Hepatocyte (in vitro differentiated cells): ENCODE data around the gene PTPN9.
"Not testable (repeated sequence)": the region's sequence is repeated elsewhere in the genome, so short reads cannot be mapped to it uniquely, and the experiment has no call there.

Experiments
- EZH2 ChIP-seq: fragments of 200-600 bp; sonication (generic); IDR thresholded peaks from 2 replicates; pipeline ENCODE4 v1.6.1; 2016; ENCODE audit warnings: antibody characterized with exemption, mild to moderate bottlenecking, borderline replicate concordance
- TF ChIP-seq, protein P1 (sequence below): fragments of 200-600 bp; sonication (generic); IDR thresholded peaks from 2 replicates; pipeline ENCODE4 v1.5.1; 2016; ENCODE audit warnings: antibody characterized with exemption, mild to moderate bottlenecking; ENCODE audit not compliant: poor library complexity

GRCh38 chr15:75445324-75445723, 133.8 kb downstream of the PTPN9 start:
- TF ChIP-seq, protein P1, sequence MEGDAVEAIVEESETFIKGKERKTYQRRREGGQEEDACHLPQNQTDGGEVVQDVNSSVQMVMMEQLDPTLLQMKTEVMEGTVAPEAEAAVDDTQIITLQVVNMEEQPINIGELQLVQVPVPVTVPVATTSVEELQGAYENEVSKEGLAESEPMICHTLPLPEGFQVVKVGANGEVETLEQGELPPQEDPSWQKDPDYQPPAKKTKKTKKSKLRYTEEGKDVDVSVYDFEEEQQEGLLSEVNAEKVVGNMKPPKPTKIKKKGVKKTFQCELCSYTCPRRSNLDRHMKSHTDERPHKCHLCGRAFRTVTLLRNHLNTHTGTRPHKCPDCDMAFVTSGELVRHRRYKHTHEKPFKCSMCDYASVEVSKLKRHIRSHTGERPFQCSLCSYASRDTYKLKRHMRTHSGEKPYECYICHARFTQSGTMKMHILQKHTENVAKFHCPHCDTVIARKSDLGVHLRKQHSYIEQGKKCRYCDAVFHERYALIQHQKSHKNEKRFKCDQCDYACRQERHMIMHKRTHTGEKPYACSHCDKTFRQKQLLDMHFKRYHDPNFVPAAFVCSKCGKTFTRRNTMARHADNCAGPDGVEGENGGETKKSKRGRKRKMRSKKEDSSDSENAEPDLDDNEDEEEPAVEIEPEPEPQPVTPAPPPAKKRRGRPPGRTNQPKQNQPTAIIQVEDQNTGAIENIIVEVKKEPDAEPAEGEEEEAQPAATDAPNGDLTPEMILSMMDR: not testable (repeated sequence)
- TF ChIP-seq EZH2: not testable (repeated sequence)
